Stimulated activated CD8-positive, alpha-beta memory T cell treated with anti-CD3 and anti-CD28 coated beads, Interleukin-2, amount 100 ng/mL, for 1 hour (primary cell): Measurements from ENCODE around the gene ARHGEF11.
"Not testable (repeated sequence)": the region's sequence is repeated elsewhere in the genome, so short reads cannot be mapped to it uniquely, and the experiment has no call there.

Experiments used
- DNase-seq, 2 donors: peaks; one replicate each; pipeline ENCODE4 v3.0.0-alpha.2; 2020; ENCODE audit warnings: low read depth in 2 of 2

The ARHGEF11 gene

GRCh38 chr1:156930483-156930882 is 115.1 kb downstream of the ARHGEF11 start:
- DNase-seq: no peak

- DNase-seq: no peak
These were observed 115.8 kb downstream of the ARHGEF11 start for GRCh38 chr1:156929596-156930238.

GRCh38 chr1:156928043-156928602 is 117.4 kb downstream of the ARHGEF11 start:
- no peak for DNase-seq

GRCh38 chr1:156927215-156928042 is 118.1 kb downstream of the ARHGEF11 start:
- peak; percentile 24 to 44 for DNase-seq

- not testable (repeated sequence) for DNase-seq
These were observed 118.8 kb downstream of the ARHGEF11 start for GRCh38 chr1:156926695-156927094.

- DNase-seq: no peak
These were observed 119.4 kb downstream of the ARHGEF11 start for GRCh38 chr1:156926175-156926574.

GRCh38 chr1:156925154-156926010 is 120.2 kb downstream of the ARHGEF11 start:
- DNase-seq: no peak

- no peak for DNase-seq
These were observed 120.9 kb downstream of the ARHGEF11 start for GRCh38 chr1:156924478-156925153.

GRCh38 chr1:156923670-156924477 is 121.7 kb downstream of the ARHGEF11 start:
- DNase-seq: no peak

GRCh38 chr1:156922986-156923669 is 122.4 kb downstream of the ARHGEF11 start:
- DNase-seq: no peak

GRCh38 chr1:156921053-156921529 is 124.5 kb downstream of the ARHGEF11 start:
- no peak for DNase-seq

GRCh38 chr1:156920233-156921052 is 125.1 kb downstream of the ARHGEF11 start, which contains the start of gene LRRC71:
Gene LRRC71, plus strand, starts transcription at chr1:156920632. Its CDS starts 172 bp downstream, at chr1:156920804.
- peak; percentile 10 to 18 for DNase-seq

GRCh38 chr1:156914440-156914856 is 131.1 kb downstream of the ARHGEF11 start:
- DNase-seq: no peak

GRCh38 chr1:156913809-156914387 is 131.6 kb downstream of the ARHGEF11 start:
- DNase-seq: no peak

GRCh38 chr1:156912861-156913808 is 132.4 kb downstream of the ARHGEF11 start:
- no peak for DNase-seq

- DNase-seq: no peak
These were observed 133.2 kb downstream of the ARHGEF11 start for GRCh38 chr1:156912310-156912709.
